ENCODE measurements around the gene ATXN1.

The ATXN1 gene

DNA sequence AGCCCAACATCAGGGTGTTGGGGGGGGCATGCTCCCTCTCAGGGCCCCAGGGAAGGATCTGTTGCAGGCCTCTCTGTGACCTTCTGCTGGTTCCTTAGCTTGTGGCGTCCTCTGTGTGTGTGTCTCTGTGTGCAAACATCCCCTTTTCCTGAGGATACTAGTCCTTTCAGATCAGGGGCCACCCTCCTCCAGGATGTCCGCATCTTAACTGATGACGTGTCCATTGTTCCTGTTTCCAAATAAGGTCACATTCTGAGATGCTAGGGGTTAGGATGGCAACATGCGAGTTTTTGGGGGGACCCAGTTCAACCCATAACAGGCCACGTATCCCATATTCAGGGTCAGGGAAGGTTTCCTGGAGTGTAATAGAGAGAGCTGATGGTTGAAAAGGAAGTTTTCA is 482.0 kb downstream of the ATXN1 start:
- POLR2A ChIA-PET: no interaction called here
- H3K36me3 ChIP-seq (ENCODE audit: control insufficient read depth in 2 of 2, insufficient read depth in 1 of 2, low read length in 2 of 2): peaks cover 0 to 18% of the 10 kb centered on the region in 2 experiments; a peak in 1 of 3 replicates
- CTCF ChIA-PET: interaction anchor here (1.2 to 5.1 kb wide), 2 partner anchors 37 to 72 kb away, joined by 3 to 39 read pairs; no protein-coding TSS in a partner anchor

DNA sequence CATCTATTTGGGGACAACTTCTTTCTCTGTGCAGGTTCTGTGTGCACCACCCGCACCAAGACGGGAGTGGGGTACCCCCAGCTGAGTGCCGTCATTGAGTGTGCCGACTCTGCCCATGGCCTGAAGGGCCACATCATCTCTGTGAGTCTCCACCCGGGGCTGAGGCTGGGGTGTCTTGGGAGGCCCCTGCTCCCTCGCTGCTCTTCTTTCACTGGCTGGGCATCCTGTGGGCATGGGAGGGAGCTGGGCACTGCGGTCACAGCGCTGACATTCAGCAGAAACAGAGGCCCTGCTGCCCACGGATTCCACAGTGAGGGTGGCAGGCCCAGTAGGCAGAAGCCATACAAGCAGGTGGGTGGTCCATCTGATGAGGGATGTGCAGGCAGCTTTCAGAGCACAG is 482.5 kb downstream of the ATXN1 start:
- peaks cover 13% of the 10 kb centered on the region for H3K4me1 ChIP-seq (ENCODE audit: control insufficient read depth, insufficient read depth, low read length)
- no peaks in the 10 kb centered on the region for H3K9me3 ChIP-seq (ENCODE audit: control insufficient read depth, insufficient read depth, low read depth, low read length)
- ChIA-PET CTCF (interaction anchor here (1.2 to 5.1 kb wide), 4 partner anchors 7 to 71 kb away, joined by 3 to 39 read pairs (median 21); no protein-coding TSS in a partner anchor), POLR2A (no interaction called here)
- no peak overlapping the region for H3K4me3 ChIP-seq (ENCODE audit: low read depth, low read length)
- TF ChIP-seq ZNF350 (tag by site-specific recombination; IDR thresholded peaks at IDR 0.05) (no peak), EGR2 (tag by site-specific recombination; IDR thresholded peaks at IDR 0.05; ENCODE audit: low read depth) (peak; percentile 48; the same call in 1 of the 2 replicates), ZFHX2 (tag by site-specific recombination; conservative IDR thresholded peaks at IDR 0.05) (peak; percentile 55), HOXA7 (CRISPR knock-in tag; IDR thresholded peaks at IDR 0.05; ENCODE audit: borderline replicate concordance) (no peak)
- H3K27ac ChIP-seq (ENCODE audit: extremely low read depth, low read depth, low read length): no peak overlapping the region
- H3K36me3 ChIP-seq (ENCODE audit: control insufficient read depth in 2 of 2, insufficient read depth in 1 of 2, low read length in 2 of 2): peaks cover 0 to 18% of the 10 kb centered on the region in 2 experiments; a peak in 1 of 3 replicates

More for the DNA sequence above, 482.0 kb downstream of the ATXN1 start:
- TF ChIP-seq ZNF174 (tag by site-specific recombination; IDR thresholded peaks at IDR 0.05) (no peak), ZNF629 (tag by site-specific recombination; IDR thresholded peaks at IDR 0.05) (no peak), ZNF324 (tag by site-specific recombination; IDR thresholded peaks at IDR 0.05) (no peak), ZNF211 (tag by site-specific recombination; IDR thresholded peaks at IDR 0.05; ENCODE audit: low read depth) (no peak), ZSCAN30 (tag by site-specific recombination; IDR thresholded peaks at IDR 0.05) (no peak), ZNF555 (tag by site-specific recombination; conservative IDR thresholded peaks at IDR 0.05) (no peak), ZNF776 (tag by site-specific recombination; IDR thresholded peaks at IDR 0.05; ENCODE audit: borderline replicate concordance) (no peak)
- TF ChIP-seq, protein P1, sequence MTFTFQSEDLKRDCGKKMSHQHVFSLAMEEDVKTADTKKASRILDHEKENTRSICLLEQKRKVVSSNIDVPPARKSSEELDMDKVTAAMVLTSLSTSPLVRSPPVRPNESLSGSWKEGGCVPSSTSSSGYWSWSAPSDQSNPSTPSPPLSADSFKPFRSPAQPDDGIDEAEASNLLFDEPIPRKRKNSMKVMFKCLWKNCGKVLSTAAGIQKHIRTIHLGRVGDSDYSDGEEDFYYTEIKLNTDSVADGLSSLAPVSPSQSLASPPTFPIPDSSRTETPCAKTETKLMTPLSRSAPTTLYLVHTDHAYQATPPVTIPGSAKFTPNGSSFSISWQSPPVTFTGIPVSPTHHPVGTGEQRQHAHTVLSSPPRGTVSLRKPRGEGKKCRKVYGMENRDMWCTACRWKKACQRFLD (tag by site-specific recombination; IDR thresholded peaks at IDR 0.05): no peak
- TF ChIP-seq, protein P2, sequence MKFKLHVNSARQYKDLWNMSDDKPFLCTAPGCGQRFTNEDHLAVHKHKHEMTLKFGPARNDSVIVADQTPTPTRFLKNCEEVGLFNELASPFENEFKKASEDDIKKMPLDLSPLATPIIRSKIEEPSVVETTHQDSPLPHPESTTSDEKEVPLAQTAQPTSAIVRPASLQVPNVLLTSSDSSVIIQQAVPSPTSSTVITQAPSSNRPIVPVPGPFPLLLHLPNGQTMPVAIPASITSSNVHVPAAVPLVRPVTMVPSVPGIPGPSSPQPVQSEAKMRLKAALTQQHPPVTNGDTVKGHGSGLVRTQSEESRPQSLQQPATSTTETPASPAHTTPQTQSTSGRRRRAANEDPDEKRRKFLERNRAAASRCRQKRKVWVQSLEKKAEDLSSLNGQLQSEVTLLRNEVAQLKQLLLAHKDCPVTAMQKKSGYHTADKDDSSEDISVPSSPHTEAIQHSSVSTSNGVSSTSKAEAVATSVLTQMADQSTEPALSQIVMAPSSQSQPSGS (tag by site-specific recombination; IDR thresholded peaks at IDR 0.05; ENCODE audit: low read depth): no peak
- TF ChIP-seq, protein P3, sequence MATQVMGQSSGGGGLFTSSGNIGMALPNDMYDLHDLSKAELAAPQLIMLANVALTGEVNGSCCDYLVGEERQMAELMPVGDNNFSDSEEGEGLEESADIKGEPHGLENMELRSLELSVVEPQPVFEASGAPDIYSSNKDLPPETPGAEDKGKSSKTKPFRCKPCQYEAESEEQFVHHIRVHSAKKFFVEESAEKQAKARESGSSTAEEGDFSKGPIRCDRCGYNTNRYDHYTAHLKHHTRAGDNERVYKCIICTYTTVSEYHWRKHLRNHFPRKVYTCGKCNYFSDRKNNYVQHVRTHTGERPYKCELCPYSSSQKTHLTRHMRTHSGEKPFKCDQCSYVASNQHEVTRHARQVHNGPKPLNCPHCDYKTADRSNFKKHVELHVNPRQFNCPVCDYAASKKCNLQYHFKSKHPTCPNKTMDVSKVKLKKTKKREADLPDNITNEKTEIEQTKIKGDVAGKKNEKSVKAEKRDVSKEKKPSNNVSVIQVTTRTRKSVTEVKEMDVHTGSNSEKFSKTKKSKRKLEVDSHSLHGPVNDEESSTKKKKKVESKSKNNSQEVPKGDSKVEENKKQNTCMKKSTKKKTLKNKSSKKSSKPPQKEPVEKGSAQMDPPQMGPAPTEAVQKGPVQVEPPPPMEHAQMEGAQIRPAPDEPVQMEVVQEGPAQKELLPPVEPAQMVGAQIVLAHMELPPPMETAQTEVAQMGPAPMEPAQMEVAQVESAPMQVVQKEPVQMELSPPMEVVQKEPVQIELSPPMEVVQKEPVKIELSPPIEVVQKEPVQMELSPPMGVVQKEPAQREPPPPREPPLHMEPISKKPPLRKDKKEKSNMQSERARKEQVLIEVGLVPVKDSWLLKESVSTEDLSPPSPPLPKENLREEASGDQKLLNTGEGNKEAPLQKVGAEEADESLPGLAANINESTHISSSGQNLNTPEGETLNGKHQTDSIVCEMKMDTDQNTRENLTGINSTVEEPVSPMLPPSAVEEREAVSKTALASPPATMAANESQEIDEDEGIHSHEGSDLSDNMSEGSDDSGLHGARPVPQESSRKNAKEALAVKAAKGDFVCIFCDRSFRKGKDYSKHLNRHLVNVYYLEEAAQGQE (tag by site-specific recombination; IDR thresholded peaks at IDR 0.05): no peak
- Histone ChIP-seq H3K9me3 (ENCODE audit: control insufficient read depth, insufficient read depth, low read depth, low read length) (no peaks in the 10 kb centered on the region), H3K4me1 (ENCODE audit: control insufficient read depth, insufficient read depth, low read length) (peaks cover 13% of the 10 kb centered on the region), H3K4me3 (ENCODE audit: low read depth, low read length) (no peak overlapping the region), H3K27ac (ENCODE audit: extremely low read depth, low read depth, low read length) (no peak overlapping the region)

DNA sequence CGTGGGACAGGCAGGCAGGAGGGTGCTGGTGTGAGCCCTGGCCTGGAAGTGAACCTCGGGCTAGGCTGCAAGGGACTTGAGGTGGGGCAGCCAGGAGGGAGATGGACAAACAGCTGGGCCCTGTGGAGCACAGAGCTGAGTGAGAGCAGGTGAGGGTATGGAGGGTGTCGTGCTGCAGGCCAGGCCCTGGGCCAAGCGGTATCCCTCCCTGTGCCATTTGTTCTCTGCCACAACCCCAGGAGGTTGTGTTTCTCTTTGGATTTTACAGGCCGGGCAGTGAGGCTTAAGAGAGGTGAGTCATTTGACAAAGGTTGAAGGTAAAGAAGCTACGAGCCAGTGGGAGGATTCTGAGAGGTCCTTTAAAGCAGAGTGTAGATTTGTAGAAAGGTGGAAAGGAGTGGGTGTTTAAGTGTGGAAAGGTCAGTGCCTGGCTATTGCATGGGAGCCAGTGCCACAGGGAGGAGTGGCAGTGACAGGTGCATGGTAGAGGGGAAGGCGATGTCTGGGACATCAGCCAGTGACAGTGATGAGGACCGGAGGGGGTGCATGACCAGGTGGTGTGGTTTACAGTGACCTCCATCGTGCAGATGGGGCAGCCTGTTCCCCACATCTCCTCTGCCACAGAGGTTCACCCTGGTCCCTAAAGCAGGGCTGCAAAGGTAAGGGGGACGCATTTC is 483.1 kb downstream of the ATXN1 start:
- CTCF ChIA-PET: interaction anchor here (0.7 to 5.1 kb wide), 21 partner anchors 7 to 914 kb away, joined by 3 to 39 read pairs (median 4); no protein-coding TSS in a partner anchor
- no peak overlapping the region; the same call in 1 of the 2 replicates for H3K27ac ChIP-seq (ENCODE audit: extremely low read depth, low read depth, low read length)
- POLR2A ChIA-PET: interaction anchor here (0.6 to 1.2 kb wide), 3 partner anchors 44 to 567 kb away, joined by 3 to 4 read pairs (median 4); partner anchors contain the start of gene MYLIP

More for the DNA sequence above, 483.1 kb downstream of the ATXN1 start:
- no peak for TF ChIP-seq ZNF426 (tag by site-specific recombination; IDR thresholded peaks at IDR 0.05)
- no peak for TF ChIP-seq ZNF266 (tag by site-specific recombination; IDR thresholded peaks at IDR 0.05; ENCODE audit: low read depth)
- TF ChIP-seq ZNF350 (tag by site-specific recombination; IDR thresholded peaks at IDR 0.05): no peak
- no peak for TF ChIP-seq ZNF223 (tag by site-specific recombination; IDR thresholded peaks at IDR 0.05)
- TF ChIP-seq ZFHX2 (tag by site-specific recombination; conservative IDR thresholded peaks at IDR 0.05): peak; percentile 30; the same call in 1 of the 2 replicates
- peak; percentile 47; the same call in 1 of the 2 replicates for TF ChIP-seq EGR2 (tag by site-specific recombination; IDR thresholded peaks at IDR 0.05; ENCODE audit: low read depth)
- no peak for TF ChIP-seq ZNF366 (tag by site-specific recombination; conservative IDR thresholded peaks at IDR 0.05)
- TF ChIP-seq ZNF174 (tag by site-specific recombination; IDR thresholded peaks at IDR 0.05): no peak
- no peak for TF ChIP-seq ZNF416 (tag by site-specific recombination; IDR thresholded peaks at IDR 0.05)
- no peak for TF ChIP-seq ZNF521 (tag by site-specific recombination; IDR thresholded peaks at IDR 0.05)
- TF ChIP-seq, protein P4, sequence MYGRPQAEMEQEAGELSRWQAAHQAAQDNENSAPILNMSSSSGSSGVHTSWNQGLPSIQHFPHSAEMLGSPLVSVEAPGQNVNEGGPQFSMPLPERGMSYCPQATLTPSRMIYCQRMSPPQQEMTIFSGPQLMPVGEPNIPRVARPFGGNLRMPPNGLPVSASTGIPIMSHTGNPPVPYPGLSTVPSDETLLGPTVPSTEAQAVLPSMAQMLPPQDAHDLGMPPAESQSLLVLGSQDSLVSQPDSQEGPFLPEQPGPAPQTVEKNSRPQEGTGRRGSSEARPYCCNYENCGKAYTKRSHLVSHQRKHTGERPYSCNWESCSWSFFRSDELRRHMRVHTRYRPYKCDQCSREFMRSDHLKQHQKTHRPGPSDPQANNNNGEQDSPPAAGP (tag by site-specific recombination; IDR thresholded peaks at IDR 0.05): peak; percentile 58; the same call in 1 of the 2 replicates
- peak; percentile 8; the same call in 1 of the 2 replicates for TF ChIP-seq GLIS1 (tag by site-specific recombination; IDR thresholded peaks at IDR 0.05)
- no peak overlapping the region for H3K4me3 ChIP-seq (ENCODE audit: low read depth, low read length)
- peaks cover 13% of the 10 kb centered on the region for H3K4me1 ChIP-seq (ENCODE audit: control insufficient read depth, insufficient read depth, low read length)
- H3K9me3 ChIP-seq (ENCODE audit: control insufficient read depth, insufficient read depth, low read depth, low read length): no peaks in the 10 kb centered on the region
- H3K36me3 ChIP-seq (ENCODE audit: control insufficient read depth in 2 of 2, insufficient read depth in 1 of 2, low read length in 2 of 2): peaks cover 0 to 18% of the 10 kb centered on the region in 2 experiments; a peak in 1 of 3 replicates
